GM23338 (cell line): Measurements from ENCODE around the gene SUCNR1. TPM values are rescaled to one million over a fixed set of nuclear protein-coding genes. Genes with fewer than 3 reads are reported as not detected.

Experiments
- ATAC-seq: fragments of 200-7000 bp; cut with Tn5 transposase; 3 replicates; pipeline ENCODE4 v1.9.1; 2020
- DNase-seq: peaks from one replicate; pipeline ENCODE4 v3.0.0-alpha.2; 2015; ENCODE audit warnings: low spot score
- H2AFZ ChIP-seq: fragments of 200-600 bp; sonication (generic); 2 replicates; pipeline ENCODE4 v1.8.0; 2016; ENCODE audit warnings: antibody characterized with exemption, mild to moderate bottlenecking, moderate library complexity
- H3F3A ChIP-seq: fragments of 200-600 bp; sonication (generic); replicated peaks from 2 replicates; pipeline ENCODE4 v1.8.0; 2017; ENCODE audit warnings: antibody characterized with exemption, mixed run types, low read depth
- H3K27ac ChIP-seq: fragments of 200-600 bp; sonication (generic); 2 replicates; pipeline ENCODE4 v1.6.1; 2016; ENCODE audit warnings: low read depth
- H3K27me3 ChIP-seq: fragments of 200-600 bp; sonication (generic); 2 replicates; pipeline ENCODE4 v1.8.0; 2016; ENCODE audit warnings: mild to moderate bottlenecking, mixed run types, moderate library complexity; ENCODE audit not compliant: insufficient read depth
- H3K36me3 ChIP-seq: fragments of 200-600 bp; sonication (generic); 2 replicates; pipeline ENCODE4 v1.8.0; 2016; ENCODE audit warnings: mild to moderate bottlenecking; ENCODE audit not compliant: insufficient read depth
- H3K4me1 ChIP-seq: fragments of 200-600 bp; sonication (generic); 2 replicates; pipeline ENCODE4 v1.8.0; 2016; ENCODE audit warnings: mild to moderate bottlenecking, moderate library complexity; ENCODE audit not compliant: insufficient read depth
- H3K4me2 ChIP-seq: fragments of 200-600 bp; sonication (generic); 2 replicates; pipeline ENCODE4 v1.7.1; 2017; ENCODE audit warnings: mixed run types
- H3K4me3 ChIP-seq: fragments of 200-600 bp; sonication (generic); 2 replicates; pipeline ENCODE4 v1.6.1; 2016; ENCODE audit warnings: mixed run types
- H3K79me2 ChIP-seq: fragments of 200-600 bp; sonication (generic); replicated peaks from 2 replicates; pipeline ENCODE4 v1.8.0; 2017; ENCODE audit warnings: mild to moderate bottlenecking; ENCODE audit not compliant: insufficient read depth
- H3K9me2 ChIP-seq: fragments of 200-600 bp; sonication (generic); 2 replicates; pipeline ENCODE4 v1.8.0; 2017; ENCODE audit not compliant: insufficient read depth
- H4K20me1 ChIP-seq: fragments of 200-600 bp; sonication (generic); replicated peaks from 2 replicates; pipeline ENCODE4 v1.8.0; 2017; ENCODE audit warnings: mild to moderate bottlenecking; ENCODE audit not compliant: insufficient read depth
- H3K27ac Mint-ChIP-seq: 2 replicates; pipeline ENCODE4 v1.8.0; 2020; ENCODE audit warnings: inconsistent platforms, mild to moderate bottlenecking, moderate library complexity, mixed read lengths
- H3K27me3 Mint-ChIP-seq: 3 replicates; pipeline ENCODE4 v1.8.0; 2022; ENCODE audit warnings: low read depth, mild to moderate bottlenecking, moderate library complexity, mixed read lengths, inconsistent platforms; ENCODE audit not compliant: insufficient read depth, poor library complexity
- H3K36me3 Mint-ChIP-seq: 3 replicates; pipeline ENCODE4 v1.8.0; 2021; ENCODE audit warnings: low read depth, mild to moderate bottlenecking, inconsistent platforms, moderate library complexity, mixed read lengths
- H3K4me1 Mint-ChIP-seq: 3 replicates; pipeline ENCODE4 v1.8.0; 2020; ENCODE audit warnings: mild to moderate bottlenecking, inconsistent platforms, mixed read lengths
- H3K4me3 Mint-ChIP-seq: 3 replicates; pipeline ENCODE4 v1.8.0; 2021; ENCODE audit warnings: moderate library complexity, mild to moderate bottlenecking, inconsistent platforms, mixed read lengths
- H3K9me3 Mint-ChIP-seq: 3 replicates; pipeline ENCODE4 v1.8.0; 2020; ENCODE audit warnings: moderate library complexity, mild to moderate bottlenecking, inconsistent platforms, mixed read lengths
- CREB1 ChIP-seq: fragments of 250-450 bp; sonication (Bioruptor Pico); IDR thresholded peaks from 2 replicates; pipeline ENCODE4 v1.5.0; 2020; ENCODE audit warnings: low read depth, mild to moderate bottlenecking, moderate library complexity
- CTCF ChIP-seq, 2 experiments: fragments of 200-600 bp in 1 of 2; sonication (generic) in 1 of 2; conservative IDR thresholded peaks; 2 replicates each; pipeline versions ENCODE4 v1.5.1 to v1.6.1; 2016 to 2017; ENCODE audit warnings: antibody characterized with exemption in 2 of 2, low read depth in 2 of 2, mild to moderate bottlenecking in 2 of 2, moderate library complexity in 1 of 2
- EZH2 ChIP-seq: fragments of 200-600 bp; sonication (generic); IDR thresholded peaks from one replicate; pipeline ENCODE4 v1.8.0; 2017; ENCODE audit warnings: antibody characterized with exemption, mild to moderate bottlenecking, low read depth; ENCODE audit not compliant: unreplicated experiment
- EZH2phosphoT487 ChIP-seq: fragments of 200-600 bp; sonication (generic); IDR thresholded peaks from one replicate; pipeline ENCODE4 v1.8.1; 2018; ENCODE audit warnings: antibody characterized with exemption; ENCODE audit not compliant: unreplicated experiment
- JUNB ChIP-seq: IDR thresholded peaks from one replicate; pipeline ENCODE4 v1.6.1; 2016; ENCODE audit warnings: antibody characterized with exemption; ENCODE audit not compliant: unreplicated experiment
- NANOG ChIP-seq: IDR thresholded peaks from 2 replicates; pipeline ENCODE4 v1.6.1; 2016; ENCODE audit warnings: antibody characterized with exemption, borderline replicate concordance
- POLR2AphosphoS5 ChIP-seq: IDR thresholded peaks from 2 replicates; pipeline ENCODE4 v1.6.1; 2016; ENCODE audit warnings: antibody characterized with exemption, low read depth
- STAT1 ChIP-seq: IDR thresholded peaks from one replicate; pipeline ENCODE4 v1.6.1; 2016; ENCODE audit warnings: antibody characterized with exemption; ENCODE audit not compliant: unreplicated experiment
- ZNF114 ChIP-seq: fragments of 250-450 bp; sonication (Bioruptor Pico); IDR thresholded peaks from 2 replicates; pipeline ENCODE4 v1.5.0; 2020; ENCODE audit warnings: mild to moderate bottlenecking, moderate library complexity
- ZNF331 ChIP-seq: fragments of 250-450 bp; sonication (Bioruptor Pico); IDR thresholded peaks from 2 replicates; pipeline ENCODE4 v1.5.0; 2020; ENCODE audit warnings: low read depth, mild to moderate bottlenecking, moderate library complexity
- ZNF462 ChIP-seq: fragments of 250-450 bp; sonication (Bioruptor Pico); IDR thresholded peaks from 2 replicates; pipeline ENCODE4 v1.5.0; 2020; ENCODE audit warnings: mild to moderate bottlenecking, moderate library complexity
- polyA plus RNA-seq: library from polyadenylated mRNA; unstranded; fragments of >200 nt; fragmentation: Nextera tagmentation; extraction: Ambion mirVana; gene quantifications from 2 replicates; pipeline ENCODE4 v1.2.1, GENCODE V29; 2016
- total RNA-seq: library from RNA; depleted of rRNA; stranded (reverse); fragments of >200 nt; shearing (Covaris generic); gene quantifications from 2 replicates; pipeline ENCODE4 v1.2.3, GENCODE V29; 2014
- TF ChIP-seq, protein P1 (sequence below): IDR thresholded peaks from one replicate; pipeline ENCODE4 v1.6.1; 2018; ENCODE audit warnings: antibody characterized with exemption; ENCODE audit not compliant: unreplicated experiment
- TF ChIP-seq, protein P2 (sequence below): IDR thresholded peaks from 2 replicates; pipeline ENCODE4 v1.6.1; 2016; ENCODE audit warnings: antibody characterized with exemption

Gene SUCNR1
- total and polyA plus RNA-seq, 2 experiments from 2014 or later, result not detected

DNA sequence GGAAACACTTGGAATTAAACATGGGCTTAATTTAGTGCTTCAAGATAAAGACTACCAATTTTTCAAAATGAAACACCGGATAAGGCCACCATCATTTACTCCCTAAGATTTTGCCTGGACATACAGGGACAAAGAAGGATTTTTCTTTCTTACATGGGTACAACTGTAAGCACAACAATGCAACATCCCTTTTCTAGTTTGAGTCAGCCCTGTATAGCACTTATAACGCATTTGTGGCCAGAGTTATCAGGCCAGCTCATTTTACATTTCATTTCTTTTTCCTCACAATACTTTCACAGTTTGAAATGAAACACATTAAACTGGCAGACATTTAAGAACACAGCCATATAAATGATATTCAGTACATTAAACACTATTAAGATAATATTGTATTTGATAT is 9.8 kb upstream of the SUCNR1 start:
- peaks cover 3% of the 10 kb centered on the region for H3K27me3 Mint-ChIP-seq
- no peak overlapping the region for H3K4me3 ChIP-seq
- no peaks in the 10 kb centered on the region for H3K36me3 ChIP-seq
- H3K9me2 ChIP-seq, result no peaks in the 10 kb centered on the region
- H2AFZ ChIP-seq, result no peak overlapping the region
- ATAC-seq, result no peak
- H3K27ac Mint-ChIP-seq, result no peak overlapping the region
- H3K36me3 Mint-ChIP-seq, result no peaks in the 10 kb centered on the region
- no peaks in the 10 kb centered on the region for H3K27me3 ChIP-seq
- no peaks in the 10 kb centered on the region for H3K4me1 ChIP-seq
- no peak overlapping the region for H3K4me2 ChIP-seq
- no peaks in the 10 kb centered on the region for H3K9me3 Mint-ChIP-seq
- no peaks in the 10 kb centered on the region for H4K20me1 ChIP-seq
- no peaks in the 10 kb centered on the region for H3K79me2 ChIP-seq
- no peak overlapping the region for H3K27ac ChIP-seq
- no peak overlapping the region for H3K4me3 Mint-ChIP-seq
- no peaks in the 10 kb centered on the region for H3K4me1 Mint-ChIP-seq
- H3F3A ChIP-seq, result no peaks in the 10 kb centered on the region
- DNase-seq, result no peak
- TF ChIP-seq STAT1 (no peak), POLR2AphosphoS5 (no peak), EZH2phosphoT487 (no peak), NANOG (no peak), CREB1 (no peak), CTCF (conservative IDR thresholded peaks at IDR 0.05; ENCODE audit: low read depth in 2 of 2) (no peak), ZNF114 (CRISPR knock-in tag) (no peak), EZH2 (no peak), ZNF462 (CRISPR knock-in tag) (no peak), ZNF331 (CRISPR knock-in tag) (no peak), JUNB (no peak)
- TF ChIP-seq, protein P1, sequence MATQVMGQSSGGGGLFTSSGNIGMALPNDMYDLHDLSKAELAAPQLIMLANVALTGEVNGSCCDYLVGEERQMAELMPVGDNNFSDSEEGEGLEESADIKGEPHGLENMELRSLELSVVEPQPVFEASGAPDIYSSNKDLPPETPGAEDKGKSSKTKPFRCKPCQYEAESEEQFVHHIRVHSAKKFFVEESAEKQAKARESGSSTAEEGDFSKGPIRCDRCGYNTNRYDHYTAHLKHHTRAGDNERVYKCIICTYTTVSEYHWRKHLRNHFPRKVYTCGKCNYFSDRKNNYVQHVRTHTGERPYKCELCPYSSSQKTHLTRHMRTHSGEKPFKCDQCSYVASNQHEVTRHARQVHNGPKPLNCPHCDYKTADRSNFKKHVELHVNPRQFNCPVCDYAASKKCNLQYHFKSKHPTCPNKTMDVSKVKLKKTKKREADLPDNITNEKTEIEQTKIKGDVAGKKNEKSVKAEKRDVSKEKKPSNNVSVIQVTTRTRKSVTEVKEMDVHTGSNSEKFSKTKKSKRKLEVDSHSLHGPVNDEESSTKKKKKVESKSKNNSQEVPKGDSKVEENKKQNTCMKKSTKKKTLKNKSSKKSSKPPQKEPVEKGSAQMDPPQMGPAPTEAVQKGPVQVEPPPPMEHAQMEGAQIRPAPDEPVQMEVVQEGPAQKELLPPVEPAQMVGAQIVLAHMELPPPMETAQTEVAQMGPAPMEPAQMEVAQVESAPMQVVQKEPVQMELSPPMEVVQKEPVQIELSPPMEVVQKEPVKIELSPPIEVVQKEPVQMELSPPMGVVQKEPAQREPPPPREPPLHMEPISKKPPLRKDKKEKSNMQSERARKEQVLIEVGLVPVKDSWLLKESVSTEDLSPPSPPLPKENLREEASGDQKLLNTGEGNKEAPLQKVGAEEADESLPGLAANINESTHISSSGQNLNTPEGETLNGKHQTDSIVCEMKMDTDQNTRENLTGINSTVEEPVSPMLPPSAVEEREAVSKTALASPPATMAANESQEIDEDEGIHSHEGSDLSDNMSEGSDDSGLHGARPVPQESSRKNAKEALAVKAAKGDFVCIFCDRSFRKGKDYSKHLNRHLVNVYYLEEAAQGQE, result no peak
- TF ChIP-seq, protein P2, sequence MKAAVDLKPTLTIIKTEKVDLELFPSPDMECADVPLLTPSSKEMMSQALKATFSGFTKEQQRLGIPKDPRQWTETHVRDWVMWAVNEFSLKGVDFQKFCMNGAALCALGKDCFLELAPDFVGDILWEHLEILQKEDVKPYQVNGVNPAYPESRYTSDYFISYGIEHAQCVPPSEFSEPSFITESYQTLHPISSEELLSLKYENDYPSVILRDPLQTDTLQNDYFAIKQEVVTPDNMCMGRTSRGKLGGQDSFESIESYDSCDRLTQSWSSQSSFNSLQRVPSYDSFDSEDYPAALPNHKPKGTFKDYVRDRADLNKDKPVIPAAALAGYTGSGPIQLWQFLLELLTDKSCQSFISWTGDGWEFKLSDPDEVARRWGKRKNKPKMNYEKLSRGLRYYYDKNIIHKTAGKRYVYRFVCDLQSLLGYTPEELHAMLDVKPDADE, result no peak
